ENCODE data around the gene ADIPOR2. TPM values are rescaled to one million over a fixed set of nuclear protein-coding genes. Genes with fewer than 3 reads are reported as not detected.

The ADIPOR2 gene
- total and polyA plus RNA-seq, 10 of the 15 experiments (the other 5 are each of a cell fraction or from before 2014, with no cell fraction given) = 8.6 to 65.0 (median 38.0) TPM

DNA sequence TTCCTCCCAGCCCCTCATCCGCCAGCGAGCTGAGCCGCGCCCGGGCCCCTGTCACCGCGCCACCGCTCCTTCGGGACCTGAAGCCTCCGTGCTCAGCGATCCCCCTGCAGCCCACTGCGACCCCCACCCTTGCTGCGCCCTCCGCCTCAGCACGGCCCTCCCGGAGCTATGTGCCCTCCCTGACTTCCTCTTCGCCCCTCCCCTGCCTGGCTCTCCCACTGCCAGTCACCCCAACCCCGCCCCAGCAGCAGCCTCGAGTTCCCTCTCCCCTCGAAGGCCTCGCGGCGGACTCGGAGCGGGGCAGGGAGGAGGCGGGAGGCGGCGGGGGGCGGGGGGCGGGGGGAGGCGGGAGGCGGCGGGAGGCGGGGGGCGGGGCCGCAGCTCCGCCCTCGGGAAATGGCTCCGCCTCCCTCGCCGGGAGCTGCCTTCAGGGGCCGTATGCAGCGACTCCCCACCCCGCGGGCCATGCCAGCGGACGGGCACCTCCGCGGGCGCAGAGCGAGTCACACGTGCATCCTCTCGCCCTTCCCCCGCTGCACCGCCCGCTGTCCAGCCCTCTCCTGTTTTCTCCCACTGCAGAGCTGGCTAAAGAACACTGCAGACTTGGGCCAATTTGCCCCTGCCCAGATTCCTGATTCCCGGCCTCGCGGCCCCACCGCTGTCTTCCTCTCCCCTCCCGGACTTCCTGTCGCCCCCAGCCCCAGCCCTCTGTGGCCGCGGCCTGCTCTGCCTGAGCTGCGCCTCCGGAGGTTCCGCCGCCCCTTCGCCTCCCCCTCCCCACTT, 29.1 kb upstream of the ADIPOR2 start (continued):
- TF ChIP-seq IKZF2 (IDR thresholded peaks at IDR 0.05) (peak; percentile 82 to 86), ZNF207 (IDR thresholded peaks at IDR 0.05; ENCODE audit: borderline replicate concordance) (no peak), ESRRA (IDR thresholded peaks at IDR 0.05; ENCODE audit: low read length) (no peak), EZH2 (IDR thresholded peaks at IDR 0.05; ENCODE audit: borderline replicate concordance, control insufficient read depth, low read depth, low read length) (no peak), TCF12 (IDR thresholded peaks at IDR 0.05; ENCODE audit: low read depth, low read length) (0 out of 2 replicates have a peak, but pooled peaks have one; percentile 46), TAF1 (IDR thresholded peaks at IDR 0.05; ENCODE audit: borderline replicate concordance, low read depth, low read length) (no peak), MTA2 (IDR thresholded peaks at IDR 0.05; ENCODE audit: low read depth) (0 out of 2 replicates have a peak, but pooled peaks have one; percentile 35), EP300 (IDR thresholded peaks at IDR 0.05; ENCODE audit: borderline replicate concordance in 1 of 2, control insufficient read depth in 1 of 2, low read depth in 2 of 2, low read length in 2 of 2) (no peak), RAD51 (IDR thresholded peaks at IDR 0.05) (no peak), RELA (IDR thresholded peaks at IDR 0.05; ENCODE audit: borderline replicate concordance, partially characterized antibody) (no peak), CHD1 (IDR thresholded peaks at IDR 0.05; ENCODE audit: low read depth, low read length) (no peak), ATF7 (IDR thresholded peaks at IDR 0.05; ENCODE audit: low read depth) (0 out of 2 replicates have a peak, but pooled peaks have one; percentile 14), SMC3 (IDR thresholded peaks at IDR 0.05; ENCODE audit: borderline replicate concordance, low read length) (no peak), KLF5 (IDR thresholded peaks at IDR 0.05; ENCODE audit: partially characterized antibody) (no peak), MYC (IDR thresholded peaks at IDR 0.05; ENCODE audit: insufficient read depth, insufficient read length, insufficient replicate concordance, low read length, severe bottlenecking) (no peak), ETV6 (conservative IDR thresholded peaks at IDR 0.05 in 1 of 2, IDR thresholded peaks at IDR 0.05 in 1 of 2; ENCODE audit: borderline replicate concordance in 1 of 2, low read depth in 1 of 2) (peak in 1 of 2 experiments; percentile 90; a peak in 2 of 4 replicates), POLR2A (IDR thresholded peaks at IDR 0.05; ENCODE audit: low read depth, low read length) (peak; percentile 80), MEF2B (IDR thresholded peaks at IDR 0.05; ENCODE audit: partially characterized antibody, poor library complexity, severe bottlenecking) (peak; percentile 32), EED (IDR thresholded peaks at IDR 0.05; ENCODE audit: low read depth) (peak; percentile 42; the same call in 1 of the 2 replicates)
- TF ChIP-seq, protein P1, sequence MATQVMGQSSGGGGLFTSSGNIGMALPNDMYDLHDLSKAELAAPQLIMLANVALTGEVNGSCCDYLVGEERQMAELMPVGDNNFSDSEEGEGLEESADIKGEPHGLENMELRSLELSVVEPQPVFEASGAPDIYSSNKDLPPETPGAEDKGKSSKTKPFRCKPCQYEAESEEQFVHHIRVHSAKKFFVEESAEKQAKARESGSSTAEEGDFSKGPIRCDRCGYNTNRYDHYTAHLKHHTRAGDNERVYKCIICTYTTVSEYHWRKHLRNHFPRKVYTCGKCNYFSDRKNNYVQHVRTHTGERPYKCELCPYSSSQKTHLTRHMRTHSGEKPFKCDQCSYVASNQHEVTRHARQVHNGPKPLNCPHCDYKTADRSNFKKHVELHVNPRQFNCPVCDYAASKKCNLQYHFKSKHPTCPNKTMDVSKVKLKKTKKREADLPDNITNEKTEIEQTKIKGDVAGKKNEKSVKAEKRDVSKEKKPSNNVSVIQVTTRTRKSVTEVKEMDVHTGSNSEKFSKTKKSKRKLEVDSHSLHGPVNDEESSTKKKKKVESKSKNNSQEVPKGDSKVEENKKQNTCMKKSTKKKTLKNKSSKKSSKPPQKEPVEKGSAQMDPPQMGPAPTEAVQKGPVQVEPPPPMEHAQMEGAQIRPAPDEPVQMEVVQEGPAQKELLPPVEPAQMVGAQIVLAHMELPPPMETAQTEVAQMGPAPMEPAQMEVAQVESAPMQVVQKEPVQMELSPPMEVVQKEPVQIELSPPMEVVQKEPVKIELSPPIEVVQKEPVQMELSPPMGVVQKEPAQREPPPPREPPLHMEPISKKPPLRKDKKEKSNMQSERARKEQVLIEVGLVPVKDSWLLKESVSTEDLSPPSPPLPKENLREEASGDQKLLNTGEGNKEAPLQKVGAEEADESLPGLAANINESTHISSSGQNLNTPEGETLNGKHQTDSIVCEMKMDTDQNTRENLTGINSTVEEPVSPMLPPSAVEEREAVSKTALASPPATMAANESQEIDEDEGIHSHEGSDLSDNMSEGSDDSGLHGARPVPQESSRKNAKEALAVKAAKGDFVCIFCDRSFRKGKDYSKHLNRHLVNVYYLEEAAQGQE (IDR thresholded peaks at IDR 0.05; ENCODE audit: low read depth, low read length) = no peak; the same call in 1 of the 2 replicates
- TF ChIP-seq, protein P2, sequence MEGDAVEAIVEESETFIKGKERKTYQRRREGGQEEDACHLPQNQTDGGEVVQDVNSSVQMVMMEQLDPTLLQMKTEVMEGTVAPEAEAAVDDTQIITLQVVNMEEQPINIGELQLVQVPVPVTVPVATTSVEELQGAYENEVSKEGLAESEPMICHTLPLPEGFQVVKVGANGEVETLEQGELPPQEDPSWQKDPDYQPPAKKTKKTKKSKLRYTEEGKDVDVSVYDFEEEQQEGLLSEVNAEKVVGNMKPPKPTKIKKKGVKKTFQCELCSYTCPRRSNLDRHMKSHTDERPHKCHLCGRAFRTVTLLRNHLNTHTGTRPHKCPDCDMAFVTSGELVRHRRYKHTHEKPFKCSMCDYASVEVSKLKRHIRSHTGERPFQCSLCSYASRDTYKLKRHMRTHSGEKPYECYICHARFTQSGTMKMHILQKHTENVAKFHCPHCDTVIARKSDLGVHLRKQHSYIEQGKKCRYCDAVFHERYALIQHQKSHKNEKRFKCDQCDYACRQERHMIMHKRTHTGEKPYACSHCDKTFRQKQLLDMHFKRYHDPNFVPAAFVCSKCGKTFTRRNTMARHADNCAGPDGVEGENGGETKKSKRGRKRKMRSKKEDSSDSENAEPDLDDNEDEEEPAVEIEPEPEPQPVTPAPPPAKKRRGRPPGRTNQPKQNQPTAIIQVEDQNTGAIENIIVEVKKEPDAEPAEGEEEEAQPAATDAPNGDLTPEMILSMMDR (IDR thresholded peaks at IDR 0.05 in 2 of 3, conservative IDR thresholded peaks at IDR 0.05 in 1 of 3; ENCODE audit: control insufficient read depth in 2 of 3, extremely low read depth in 1 of 3, insufficient read depth in 1 of 3, low read depth in 3 of 3, low read length in 3 of 3) = no peak
- TF ChIP-seq, protein P3, sequence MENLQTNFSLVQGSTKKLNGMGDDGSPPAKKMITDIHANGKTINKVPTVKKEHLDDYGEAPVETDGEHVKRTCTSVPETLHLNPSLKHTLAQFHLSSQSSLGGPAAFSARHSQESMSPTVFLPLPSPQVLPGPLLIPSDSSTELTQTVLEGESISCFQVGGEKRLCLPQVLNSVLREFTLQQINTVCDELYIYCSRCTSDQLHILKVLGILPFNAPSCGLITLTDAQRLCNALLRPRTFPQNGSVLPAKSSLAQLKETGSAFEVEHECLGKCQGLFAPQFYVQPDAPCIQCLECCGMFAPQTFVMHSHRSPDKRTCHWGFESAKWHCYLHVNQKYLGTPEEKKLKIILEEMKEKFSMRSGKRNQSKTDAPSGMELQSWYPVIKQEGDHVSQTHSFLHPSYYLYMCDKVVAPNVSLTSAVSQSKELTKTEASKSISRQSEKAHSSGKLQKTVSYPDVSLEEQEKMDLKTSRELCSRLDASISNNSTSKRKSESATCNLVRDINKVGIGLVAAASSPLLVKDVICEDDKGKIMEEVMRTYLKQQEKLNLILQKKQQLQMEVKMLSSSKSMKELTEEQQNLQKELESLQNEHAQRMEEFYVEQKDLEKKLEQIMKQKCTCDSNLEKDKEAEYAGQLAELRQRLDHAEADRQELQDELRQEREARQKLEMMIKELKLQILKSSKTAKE (IDR thresholded peaks at IDR 0.05; ENCODE audit: low read depth, poor library complexity, severe bottlenecking) = no peak

Data from GM12878 (cell line).